Breast epithelium (tissue), 4 donors: Measurements from ENCODE around the gene XPO6. TPM values are rescaled to one million over a fixed set of nuclear protein-coding genes. Genes with fewer than 3 reads are reported as not detected.
A peak's percentile ranks its signal among the peaks of the same experiment; 100 is the strongest.

Experiments
- DNase-seq, 2 donors: peaks; one replicate each; pipeline ENCODE4 v3.0.0-alpha.2; 2019; ENCODE audit warnings: low spot score in 2 of 2
- H3K27ac ChIP-seq, 2 donors: fragments of 200-600 bp; sonication (generic) in 1 of 2; one replicate each; pipeline ENCODE4 v1.5.1; 2016 to 2019; ENCODE audit warnings: mild to moderate bottlenecking in 1 of 2
- H3K27me3 ChIP-seq, 2 donors: fragments of 200-600 bp; sonication (generic) in 1 of 2; one replicate each; pipeline versions ENCODE4 v1.5.1 to v1.6.0; 2017 to 2019; ENCODE audit warnings: control low read depth in 1 of 2, mild to moderate bottlenecking in 1 of 2
- H3K36me3 ChIP-seq: fragments of 200-600 bp; one replicate; pipeline ENCODE4 v1.5.1; 2019
- H3K4me1 ChIP-seq, 2 donors: fragments of 200-600 bp; sonication (generic); one replicate each; pipeline ENCODE4 v1.5.1; 2016 to 2019; ENCODE audit warnings: control low read depth in 1 of 2
- H3K4me3 ChIP-seq, 3 donors: fragments of 200-600 bp; sonication (generic); 1 replicate in 2 of 3; 2 replicates in 1 of 3; pipeline ENCODE4 v1.5.1; 2016 to 2019; ENCODE audit warnings: mild to moderate bottlenecking in 3 of 3, moderate library complexity in 2 of 3
- H3K9me3 ChIP-seq, 2 donors: fragments of 200-600 bp; sonication (generic) in 1 of 2; one replicate each; pipeline ENCODE4 v1.5.1; 2016 to 2019; ENCODE audit warnings: control low read depth in 1 of 2
- CTCF ChIP-seq, 3 donors: fragments of 450-650 bp; IDR thresholded peaks; one replicate each; pipeline ENCODE4 v1.5.1; 2016 to 2017; ENCODE audit warnings: antibody characterized with exemption in 3 of 3, mild to moderate bottlenecking in 3 of 3, moderate library complexity in 3 of 3
- POLR2A ChIP-seq: fragments of 450-650 bp; IDR thresholded peaks from one replicate; pipeline ENCODE4 v1.6.1; 2016; ENCODE audit warnings: antibody characterized with exemption, mild to moderate bottlenecking, moderate library complexity
- POLR2AphosphoS5 ChIP-seq, 3 donors: sonication (generic); formaldehyde crosslinking; IDR thresholded peaks; one replicate each; pipeline ENCODE4 v1.6.1; 2017; ENCODE audit warnings: antibody characterized with exemption in 3 of 3
- intact Hi-C: fragments of 100-400 bp; cut with DNase I; formaldehyde crosslinking; loops from one replicate; pipeline ENCODE4 v1.15.1; 2023; ENCODE audit warnings: low total_unique reads
- total RNA-seq, 3 donors: library from RNA; depleted of rRNA; stranded (reverse); fragments of >200 nt; gene quantifications; one replicate each; pipeline ENCODE4 v1.1.0, GENCODE V29; 2016

XPO6 gene
- 10 to 100 TPM; 66.4 to 84.6 (median 67.4) TPM for total RNA-seq

GRCh38 chr16:28211758-28212531 is at the start of gene XPO6:
XPO6 (minus strand) TSS chr16:28211965; CDS start chr16:28211368, 597 bp downstream.
- H3K27ac ChIP-seq, result peak within 1 kb of the TSS; percentile 83 to 91
- DNase-seq, result peak; percentile 93 to 97
- H3K27me3 ChIP-seq, result no peaks in the 10 kb centered on the region
- intact Hi-C loops, result no loop called here
- H3K9me3 ChIP-seq, result no peaks in the 10 kb centered on the region
- TF ChIP-seq CTCF (IDR thresholded peaks at IDR 0.05) (no peak), POLR2AphosphoS5 (IDR thresholded peaks at IDR 0.05) (peak; percentile 70 to 86 (median 73)), POLR2A (no peak)
- H3K36me3 ChIP-seq, result no peaks in the 10 kb centered on the region
- peak within 1 kb of the TSS; percentile 67 to 92 (median 86) for H3K4me3 ChIP-seq
- peaks cover 0 to 6% of the 10 kb centered on the region in 2 donors for H3K4me1 ChIP-seq

- intact Hi-C loops, result no loop called here
- no peak for TF ChIP-seq CTCF (IDR thresholded peaks at IDR 0.05)
- TF ChIP-seq POLR2AphosphoS5 (IDR thresholded peaks at IDR 0.05), result no peak
- TF ChIP-seq POLR2A, result no peak
- no peak for DNase-seq
- Histone ChIP-seq H3K27ac (no peak overlapping the region), H3K4me1 (no peaks in the 10 kb centered on the region), H3K27me3 (peaks cover 0 to 17% of the 10 kb centered on the region in 2 donors), H3K9me3 (no peaks in the 10 kb centered on the region), H3K36me3 (no peaks in the 10 kb centered on the region), H3K4me3 (no peak overlapping the region)
Observed at GRCh38 chr16:28260193-28260592, 48.4 kb upstream of the XPO6 start.

- H3K27me3 ChIP-seq, result peaks cover 0 to 17% of the 10 kb centered on the region in 2 donors
- no peak for TF ChIP-seq CTCF (IDR thresholded peaks at IDR 0.05)
- TF ChIP-seq POLR2A, result no peak
- TF ChIP-seq POLR2AphosphoS5 (IDR thresholded peaks at IDR 0.05), result no peak
- no peaks in the 10 kb centered on the region for H3K9me3 ChIP-seq
- intact Hi-C loops, result no loop called here
- no peaks in the 10 kb centered on the region for H3K36me3 ChIP-seq
- no peak overlapping the region for H3K27ac ChIP-seq
- no peaks in the 10 kb centered on the region for H3K4me1 ChIP-seq
- H3K4me3 ChIP-seq, result no peak overlapping the region
- DNase-seq, result no peak
Observed at GRCh38 chr16:28259781-28260150, 48.0 kb upstream of the XPO6 start.

GRCh38 chr16:28259091-28259780 is 47.5 kb upstream of the XPO6 start:
- H3K27me3 ChIP-seq, result peaks cover 0 to 17% of the 10 kb centered on the region in 2 donors
- intact Hi-C loops, result no loop called here
- H3K36me3 ChIP-seq, result no peaks in the 10 kb centered on the region
- DNase-seq, result no peak
- no peaks in the 10 kb centered on the region for H3K4me1 ChIP-seq
- TF ChIP-seq POLR2AphosphoS5 (IDR thresholded peaks at IDR 0.05), result no peak
- TF ChIP-seq CTCF (IDR thresholded peaks at IDR 0.05), result no peak
- TF ChIP-seq POLR2A, result no peak
- no peaks in the 10 kb centered on the region for H3K9me3 ChIP-seq
- H3K27ac ChIP-seq, result no peak overlapping the region
- H3K4me3 ChIP-seq, result peak overlapping the region in 1 of 3 donors; percentile 50

GRCh38 chr16:28258567-28258966 is 46.8 kb upstream of the XPO6 start:
- peaks cover 0 to 17% of the 10 kb centered on the region in 2 donors for H3K27me3 ChIP-seq
- H3K4me3 ChIP-seq, result peak overlapping the region in 2 of 3 donors; percentile 20 to 50
- no peaks in the 10 kb centered on the region for H3K36me3 ChIP-seq
- DNase-seq, result no peak
- H3K9me3 ChIP-seq, result no peaks in the 10 kb centered on the region
- intact Hi-C loops, result no loop called here
- no peak overlapping the region for H3K27ac ChIP-seq
- H3K4me1 ChIP-seq, result no peaks in the 10 kb centered on the region
- TF ChIP-seq POLR2AphosphoS5 (IDR thresholded peaks at IDR 0.05), result no peak
- TF ChIP-seq CTCF (IDR thresholded peaks at IDR 0.05), result no peak
- TF ChIP-seq POLR2A, result no peak
